ENCODE measurements around the gene MACROH2A2. TPM values are rescaled to one million over a fixed set of nuclear protein-coding genes. Genes with fewer than 3 reads are reported as not detected.
"Not testable (repeated sequence)": the region's sequence is repeated elsewhere in the genome, so short reads cannot be mapped to it uniquely, and the experiment has no call there.

MACROH2A2 gene
- total and polyA plus RNA-seq, 2 of the 8 experiments (the other 6 are each of a cell fraction or from before 2014, with no cell fraction given): 7.9 to 9.3 TPM

DNA sequence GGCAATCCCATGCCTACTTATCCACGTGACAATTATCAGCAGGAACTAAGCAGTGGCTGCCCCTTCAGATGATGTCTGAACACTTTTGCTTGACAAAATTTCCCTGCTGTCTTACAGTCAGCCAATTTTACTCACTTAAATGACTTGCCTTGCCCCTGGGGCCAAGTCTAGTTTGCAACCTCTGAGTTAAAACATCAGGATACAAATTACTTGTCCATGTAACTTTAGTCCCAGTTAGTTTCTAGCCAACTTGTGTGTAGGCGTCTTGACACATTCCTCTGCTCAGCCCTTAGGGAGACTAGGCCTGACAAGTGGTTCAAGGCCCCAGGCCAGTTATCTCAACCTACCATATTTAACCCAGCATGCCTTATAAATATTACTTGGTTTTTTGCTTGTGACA lies 105.5 kb downstream of the MACROH2A2 start (continued):
- TF ChIP-seq HDAC6 (IDR thresholded peaks at IDR 0.05; ENCODE audit: low read depth, low read length): no peak

DNA sequence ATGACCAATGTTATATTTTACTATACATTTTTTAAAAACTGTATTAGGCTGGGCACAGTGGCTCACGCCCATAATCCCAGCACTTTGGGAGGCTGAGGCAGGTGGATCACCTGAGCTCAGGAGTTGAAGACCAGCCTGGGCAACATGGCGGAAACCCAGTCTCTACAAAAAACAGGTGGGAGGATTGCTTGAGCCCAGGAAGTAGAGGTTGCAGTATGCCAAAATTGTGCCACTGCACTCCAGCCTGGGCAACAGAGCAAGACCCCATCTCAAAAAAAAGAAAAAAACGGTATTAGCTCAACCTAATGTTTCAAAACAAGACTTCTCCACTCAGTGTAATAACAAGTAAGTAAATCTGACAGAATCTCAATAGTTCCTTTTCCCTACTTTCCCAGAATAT lies 106.7 kb downstream of the MACROH2A2 start:
- not testable (repeated sequence) for H2BK20ac ChIP-seq (ENCODE audit: low read length); DNase-seq (ENCODE audit: low read depth in 1 of 2, low spot score in 2 of 2); H3K56ac ChIP-seq (replicated peaks; ENCODE audit: insufficient read length, low read depth, low read length); H3K4ac ChIP-seq (replicated peaks; ENCODE audit: insufficient read length, low read depth, low read length); FAIRE-seq; H3K27ac ChIP-seq (ENCODE audit: low read depth, low read length); H4K91ac ChIP-seq (replicated peaks; ENCODE audit: insufficient read length, low read length); H2BK12ac ChIP-seq (ENCODE audit: low read depth, low read length); H4K5ac ChIP-seq (ENCODE audit: insufficient read length, low read depth, low read length); H3K23ac ChIP-seq (ENCODE audit: insufficient read length); H2BK120ac ChIP-seq (replicated peaks; ENCODE audit: low read depth, low read length); H3K79me1 ChIP-seq (ENCODE audit: low read depth, low read length); H3K27me3 ChIP-seq (replicated peaks in 1 of 4; ENCODE audit: control insufficient read depth in 3 of 4, extremely low read depth in 1 of 4, insufficient read depth in 3 of 4, low read length in 3 of 4); H4K8ac ChIP-seq (ENCODE audit: extremely low read depth, insufficient read depth, low read length); H3K4me1 ChIP-seq (replicated peaks in 1 of 4; ENCODE audit: control insufficient read depth in 3 of 4, insufficient read depth in 4 of 4, low read length in 3 of 4); H3K4me3 ChIP-seq (ENCODE audit: extremely low read depth in 1 of 4, insufficient read depth in 2 of 4, low read depth in 3 of 4, low read length in 4 of 4); H2AK5ac ChIP-seq (ENCODE audit: low read depth, low read length); H2BK15ac ChIP-seq (ENCODE audit: low read length); H3K4me2 ChIP-seq (ENCODE audit: insufficient read depth in 1 of 2, low read depth in 2 of 2, low read length in 2 of 2); H2AFZ ChIP-seq (ENCODE audit: low read length); H2BK5ac ChIP-seq (ENCODE audit: low read depth, low read length); H3K9ac ChIP-seq (replicated peaks in 1 of 4; ENCODE audit: extremely low read depth in 1 of 4, low read depth in 3 of 4, low read length in 3 of 4); H3K9me3 ChIP-seq (ENCODE audit: insufficient read depth in 2 of 2, low read depth in 1 of 2, low read length in 1 of 2); H3K18ac ChIP-seq (ENCODE audit: extremely low read depth, low read length); H3K14ac ChIP-seq (ENCODE audit: insufficient read length); H3K23me2 ChIP-seq (ENCODE audit: low read depth, low read length)
- Histone ChIP-seq H3K36me3 (ENCODE audit: control insufficient read depth in 2 of 4, insufficient read depth in 4 of 4, low read length in 3 of 4) (peaks cover 2 to 51% (median 16%) of the 10 kb centered on the region in 4 experiments; a peak in 6 of 8 replicates), H3K79me2 (ENCODE audit: control insufficient read depth in 1 of 2, insufficient read depth in 2 of 2, low read length in 2 of 2) (peaks cover 10 to 40% of the 10 kb centered on the region in 2 experiments), H4K20me1 (replicated peaks in 1 of 2; ENCODE audit: control insufficient read depth in 1 of 2, insufficient read depth in 2 of 2, low read length in 2 of 2) (peaks cover 9 to 15% of the 10 kb centered on the region in 2 experiments)
- ChIA-PET POLR2A (ENCODE audit: partially characterized antibody) (interaction anchor here (1.6 kb wide), 1 partner anchor 11 kb away, joined by 5 read pairs; the partner anchor contains the start of gene SAR1A), CTCF (ENCODE audit: partially characterized antibody) (interaction anchor here (0.9 to 3.7 kb wide), 2 partner anchors 13 to 205 kb away, joined by 3 to 25 read pairs; partner anchors contain the start of gene TYSND1)
- 63% methylated on average over 3 of the region's 3 CpGs; no CpG with 5 or more reads in 1 of the 2 experiments for WGBS, 2 experiments (ENCODE audit: extremely low coverage in 1 of 2, insufficient coverage in 1 of 2, insufficient read length in 1 of 2, insufficient replicate concordance in 2 of 2, low coverage in 1 of 2, low lambda C conversion rate in 2 of 2, missing lambda C conversion rate in 1 of 2)
